ENCODE data around the gene PLA2G6. TPM values are rescaled to one million over a fixed set of nuclear protein-coding genes. Genes with fewer than 3 reads are reported as not detected.

The PLA2G6 gene
- 28.2 and 39.9 TPM in 2 replicates for total RNA-seq
- 30.2 and 42.6 TPM in 2 replicates for polyA plus RNA-seq

- Histone ChIP-seq H3K27me3 (no peaks in the 10 kb centered on the region), H3K36me3 (replicated peaks; ENCODE audit: insufficient read depth, low read depth) (no peaks in the 10 kb centered on the region), H3K4me2 (peak within 1 kb of the TSS; percentile 81), H3K27ac (peak within 1 kb of the TSS; percentile 97), H3K79me2 (peaks cover 9% of the 10 kb centered on the region), H3K4me3 (peak within 1 kb of the TSS; percentile 30), H3K4me1 (ENCODE audit: insufficient read depth) (peaks cover 24% of the 10 kb centered on the region), H3K9me2 (replicated peaks; ENCODE audit: insufficient read depth) (no peaks in the 10 kb centered on the region), H2AFZ (peak within 1 kb of the TSS; percentile 49), H3K9me3 (ENCODE audit: low read depth) (no peaks in the 10 kb centered on the region), H4K20me1 (ENCODE audit: insufficient read depth, poor library complexity, severe bottlenecking) (no peaks in the 10 kb centered on the region)
- WGBS (ENCODE audit: low lambda C conversion rate, missing lambda C conversion rate): 3% methylated on average over 40 of the region's 48 CpGs
- TF ChIP-seq EZH2 (IDR thresholded peaks at IDR 0.05; ENCODE audit: borderline replicate concordance) (no peak), EZH2phosphoT487 (IDR thresholded peaks at IDR 0.05; ENCODE audit: low read depth, severe bottlenecking, unreplicated experiment) (no peak), CTCF (IDR thresholded peaks at IDR 0.05; ENCODE audit: poor library complexity) (no peak)
- DNase-seq (ENCODE audit: low spot score): peak; percentile 100
Observed at GRCh38 chr22:38181453-38182200, at the start of gene PLA2G6. Gene PLA2G6 (minus strand): TSS chr22:38181830. CDS start chr22:38169426, 12,404 bp downstream.

GRCh38 chr22:38230916-38231315, 49.3 kb upstream of the PLA2G6 start:
- Histone ChIP-seq H2AFZ (no peak overlapping the region), H4K20me1 (ENCODE audit: insufficient read depth, poor library complexity, severe bottlenecking) (no peaks in the 10 kb centered on the region), H3K4me3 (no peak overlapping the region), H3K9me2 (replicated peaks; ENCODE audit: insufficient read depth) (no peaks in the 10 kb centered on the region), H3K36me3 (replicated peaks; ENCODE audit: insufficient read depth, low read depth) (no peaks in the 10 kb centered on the region), H3K79me2 (peaks cover 7% of the 10 kb centered on the region), H3K4me2 (no peak overlapping the region), H3K27ac (peak overlapping the region; percentile 1), H3K4me1 (ENCODE audit: insufficient read depth) (peaks cover 6% of the 10 kb centered on the region), H3K27me3 (no peaks in the 10 kb centered on the region), H3K9me3 (ENCODE audit: low read depth) (no peaks in the 10 kb centered on the region)
- TF ChIP-seq EZH2 (IDR thresholded peaks at IDR 0.05; ENCODE audit: borderline replicate concordance): no peak
- no peak for TF ChIP-seq EZH2phosphoT487 (IDR thresholded peaks at IDR 0.05; ENCODE audit: low read depth, severe bottlenecking, unreplicated experiment)
- TF ChIP-seq CTCF (IDR thresholded peaks at IDR 0.05; ENCODE audit: poor library complexity): no peak
- 88% methylated on average over 9 of the region's 9 CpGs for WGBS (ENCODE audit: low lambda C conversion rate, missing lambda C conversion rate)
- DNase-seq (ENCODE audit: low spot score): no peak

GRCh38 chr22:38230108-38230825, 48.6 kb upstream of the PLA2G6 start:
- Histone ChIP-seq H3K27ac (peak overlapping the region; percentile 1), H3K9me2 (replicated peaks; ENCODE audit: insufficient read depth) (no peaks in the 10 kb centered on the region), H3K4me2 (no peak overlapping the region), H3K9me3 (ENCODE audit: low read depth) (no peaks in the 10 kb centered on the region), H3K27me3 (no peaks in the 10 kb centered on the region), H3K4me1 (ENCODE audit: insufficient read depth) (peaks cover 6% of the 10 kb centered on the region), H3K36me3 (replicated peaks; ENCODE audit: insufficient read depth, low read depth) (no peaks in the 10 kb centered on the region), H4K20me1 (ENCODE audit: insufficient read depth, poor library complexity, severe bottlenecking) (no peaks in the 10 kb centered on the region), H2AFZ (no peak overlapping the region), H3K4me3 (no peak overlapping the region), H3K79me2 (peaks cover 3% of the 10 kb centered on the region)
- 78% methylated on average over 13 of the region's 15 CpGs for WGBS (ENCODE audit: low lambda C conversion rate, missing lambda C conversion rate)
- DNase-seq (ENCODE audit: low spot score): peak; percentile 75
- TF ChIP-seq EZH2 (IDR thresholded peaks at IDR 0.05; ENCODE audit: borderline replicate concordance) (no peak), CTCF (IDR thresholded peaks at IDR 0.05; ENCODE audit: poor library complexity) (peak; percentile 52)

All from hepatocyte (in vitro differentiated cells).